ENCODE data around the gene NFIA.

DNA sequence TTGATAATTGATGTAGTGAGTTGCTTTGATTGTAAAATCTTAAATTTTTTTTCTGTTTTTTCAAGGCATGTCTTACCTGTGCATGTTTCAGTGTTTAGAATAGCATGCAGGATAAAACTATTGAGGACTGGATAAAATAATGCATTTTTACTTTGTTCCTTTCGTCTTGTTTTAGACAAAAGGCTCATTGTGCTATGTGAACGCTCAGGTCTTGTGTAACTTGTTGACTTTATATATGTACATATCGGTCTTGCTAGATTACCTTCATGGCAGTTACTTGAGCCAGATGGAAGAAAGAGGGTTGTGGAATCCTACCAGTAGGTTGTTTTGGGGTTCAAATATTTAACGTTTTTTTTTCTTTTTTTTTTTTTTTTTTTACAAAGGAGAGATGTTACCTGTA lies 7.0 kb downstream of the NFIA start:
- TF ChIP-seq, protein P1, sequence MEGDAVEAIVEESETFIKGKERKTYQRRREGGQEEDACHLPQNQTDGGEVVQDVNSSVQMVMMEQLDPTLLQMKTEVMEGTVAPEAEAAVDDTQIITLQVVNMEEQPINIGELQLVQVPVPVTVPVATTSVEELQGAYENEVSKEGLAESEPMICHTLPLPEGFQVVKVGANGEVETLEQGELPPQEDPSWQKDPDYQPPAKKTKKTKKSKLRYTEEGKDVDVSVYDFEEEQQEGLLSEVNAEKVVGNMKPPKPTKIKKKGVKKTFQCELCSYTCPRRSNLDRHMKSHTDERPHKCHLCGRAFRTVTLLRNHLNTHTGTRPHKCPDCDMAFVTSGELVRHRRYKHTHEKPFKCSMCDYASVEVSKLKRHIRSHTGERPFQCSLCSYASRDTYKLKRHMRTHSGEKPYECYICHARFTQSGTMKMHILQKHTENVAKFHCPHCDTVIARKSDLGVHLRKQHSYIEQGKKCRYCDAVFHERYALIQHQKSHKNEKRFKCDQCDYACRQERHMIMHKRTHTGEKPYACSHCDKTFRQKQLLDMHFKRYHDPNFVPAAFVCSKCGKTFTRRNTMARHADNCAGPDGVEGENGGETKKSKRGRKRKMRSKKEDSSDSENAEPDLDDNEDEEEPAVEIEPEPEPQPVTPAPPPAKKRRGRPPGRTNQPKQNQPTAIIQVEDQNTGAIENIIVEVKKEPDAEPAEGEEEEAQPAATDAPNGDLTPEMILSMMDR (conservative IDR thresholded peaks at IDR 0.05 in 1 of 2, IDR thresholded peaks at IDR 0.05 in 1 of 2; ENCODE audit: low read depth in 1 of 2, low read length in 2 of 2) = no peak
- TF ChIP-seq EZH2 (IDR thresholded peaks at IDR 0.05; ENCODE audit: low read length, missing control alignments) = no peak

Measured in fibroblast of lung (primary cell).